ENCODE data around the gene ATF7.

DNA sequence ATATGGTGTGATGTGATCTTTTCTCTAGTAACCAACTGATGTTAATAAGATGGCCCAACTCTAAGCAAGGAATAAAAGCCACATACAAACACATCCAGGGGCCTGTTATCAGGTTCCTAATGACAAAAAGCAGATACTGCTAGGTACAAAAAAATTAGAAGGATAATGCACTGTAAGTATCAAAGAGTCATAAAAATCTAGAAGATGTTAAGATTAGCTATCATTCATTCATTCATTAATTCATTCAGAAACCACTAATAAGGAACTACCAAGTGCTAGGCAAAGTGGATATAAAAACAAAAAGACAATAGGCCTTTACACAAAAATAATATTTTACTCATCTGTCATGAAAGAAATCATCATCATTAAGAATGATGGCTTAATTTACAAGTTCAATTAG is 21.6 kb downstream of the ATF7 start:
- TF ChIP-seq CTCF (IDR thresholded peaks at IDR 0.05) (no peak), POLR2AphosphoS5 (IDR thresholded peaks at IDR 0.05) (no peak), POLR2A (IDR thresholded peaks at IDR 0.05) (no peak)
